Stimulated activated CD4-positive, alpha-beta T cell treated with anti-CD3 and anti-CD28 coated beads, Interleukin-1b, Interleukin-23, amount 100 ng/mL, for 24 hours (primary cell): Measurements from ENCODE around the gene LITAF.
"Not testable (repeated sequence)": the region's sequence is repeated elsewhere in the genome, so short reads cannot be mapped to it uniquely, and the experiment has no call there.

Source experiments
- DNase-seq, 4 experiments: peaks; one replicate each; pipeline ENCODE4 v3.0.0-alpha.2; 2020; ENCODE audit warnings: low read depth in 4 of 4, low spot score in 1 of 4

The LITAF gene

DNA sequence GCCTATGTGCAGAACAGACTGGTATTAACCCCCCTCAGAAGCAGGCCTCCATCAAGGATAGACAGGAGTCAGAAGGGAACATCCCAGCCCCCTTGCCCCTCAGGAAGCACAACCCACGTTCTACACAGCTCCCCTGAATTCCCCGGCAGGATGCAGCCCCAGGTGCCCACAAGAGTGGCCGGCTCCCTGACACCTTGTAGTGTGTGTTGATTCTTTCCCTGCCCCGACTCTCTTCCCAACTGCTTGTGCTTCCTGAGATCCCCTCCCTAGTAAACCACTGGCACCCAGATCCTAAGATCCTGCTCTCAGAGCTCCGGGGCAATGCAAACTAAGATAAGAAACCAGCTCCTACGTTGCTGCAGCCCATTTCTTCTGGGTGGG is 34.8 kb upstream of the LITAF start:
- no peak for DNase-seq

DNA sequence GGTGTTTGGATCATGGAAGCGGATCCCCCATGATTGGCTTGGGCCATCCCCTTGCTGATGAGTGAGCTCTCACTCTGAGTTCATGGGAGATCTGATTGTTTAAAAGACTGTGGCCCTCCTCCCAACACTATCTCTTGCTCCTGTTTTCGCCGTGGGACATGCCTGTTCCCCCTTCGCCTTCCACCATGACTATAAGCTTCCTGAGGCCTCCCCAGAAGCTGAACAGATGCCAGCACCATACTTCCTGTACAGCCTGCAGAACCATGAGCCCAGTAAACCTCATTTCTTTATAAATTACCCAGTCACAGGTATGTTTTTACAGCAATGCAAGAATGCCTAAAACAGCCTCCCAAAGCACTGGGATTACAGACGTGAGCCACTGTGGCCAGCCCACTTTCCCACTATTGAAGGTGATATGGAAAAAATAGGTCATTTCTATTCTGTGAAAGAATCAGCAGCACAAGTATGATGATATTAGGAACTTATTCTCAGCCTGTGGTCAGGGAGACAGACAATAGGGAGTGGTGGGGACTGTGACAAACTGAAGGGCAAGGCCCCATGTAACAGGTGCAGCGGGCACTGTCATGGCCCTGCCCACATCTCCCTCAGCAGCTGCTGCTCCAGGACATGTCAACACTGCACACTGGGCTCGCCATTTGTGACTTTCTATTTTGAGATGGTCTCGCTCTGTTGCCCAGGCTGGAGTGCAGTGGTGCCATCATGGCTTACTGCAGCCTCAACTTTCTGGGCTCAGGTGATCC is 33.7 kb upstream of the LITAF start:
- DNase-seq: no peak

DNA sequence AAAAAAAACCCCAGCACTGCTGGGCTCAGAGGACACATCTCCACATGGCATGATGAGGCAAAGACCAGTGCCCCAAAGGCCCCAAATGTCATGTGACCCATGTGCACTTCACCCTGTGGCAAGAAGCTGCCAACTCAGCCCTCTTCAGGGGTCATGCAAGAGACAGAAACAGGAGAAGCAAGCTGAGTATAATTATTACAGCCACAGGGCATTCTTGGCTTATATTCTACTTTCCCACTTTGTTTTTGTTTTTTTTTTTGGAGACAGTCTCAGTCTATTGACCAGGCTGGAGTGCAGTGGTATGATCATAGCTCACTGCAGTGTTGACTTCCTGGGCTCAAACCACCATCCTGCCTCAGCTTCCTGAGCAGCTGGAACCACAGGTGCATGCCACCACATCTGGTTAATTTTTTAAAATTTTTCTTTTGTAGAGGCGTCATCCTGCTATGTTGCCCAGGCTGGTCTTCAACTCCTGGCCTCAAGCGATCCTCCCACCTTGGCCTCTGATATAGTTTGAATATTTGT is 32.7 kb upstream of the LITAF start:
- DNase-seq: no peak

DNA sequence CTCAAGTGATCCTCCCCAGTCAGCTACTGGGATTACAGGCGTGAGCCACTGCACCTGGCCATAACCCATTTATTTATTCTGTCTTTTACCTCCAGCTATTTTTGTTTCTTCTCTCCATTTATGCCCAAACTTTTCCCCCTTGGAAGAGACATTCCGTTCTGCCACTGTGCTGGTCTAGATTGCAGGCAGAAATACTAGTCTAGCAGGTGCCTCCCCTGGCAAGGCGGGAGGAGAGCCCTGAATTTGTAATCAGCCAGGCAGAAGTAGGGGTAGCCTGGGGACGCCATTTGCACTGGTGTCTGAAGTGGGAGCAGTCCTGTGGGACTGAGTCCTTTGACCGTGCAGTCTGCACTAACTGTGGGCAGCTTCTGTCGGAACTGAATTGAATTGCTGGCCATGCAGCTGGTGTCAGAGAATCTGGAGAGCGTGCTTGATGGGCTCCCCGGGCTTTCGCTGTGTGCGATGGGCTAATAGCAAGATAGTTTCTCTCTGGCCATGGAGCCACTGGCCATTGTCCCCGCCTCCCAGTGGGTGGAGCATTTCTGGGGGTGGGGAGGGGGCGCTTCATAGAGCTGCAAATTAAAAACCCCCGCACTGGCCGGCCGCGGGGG is 31.5 kb upstream of the LITAF start:
- no peak for DNase-seq

DNA sequence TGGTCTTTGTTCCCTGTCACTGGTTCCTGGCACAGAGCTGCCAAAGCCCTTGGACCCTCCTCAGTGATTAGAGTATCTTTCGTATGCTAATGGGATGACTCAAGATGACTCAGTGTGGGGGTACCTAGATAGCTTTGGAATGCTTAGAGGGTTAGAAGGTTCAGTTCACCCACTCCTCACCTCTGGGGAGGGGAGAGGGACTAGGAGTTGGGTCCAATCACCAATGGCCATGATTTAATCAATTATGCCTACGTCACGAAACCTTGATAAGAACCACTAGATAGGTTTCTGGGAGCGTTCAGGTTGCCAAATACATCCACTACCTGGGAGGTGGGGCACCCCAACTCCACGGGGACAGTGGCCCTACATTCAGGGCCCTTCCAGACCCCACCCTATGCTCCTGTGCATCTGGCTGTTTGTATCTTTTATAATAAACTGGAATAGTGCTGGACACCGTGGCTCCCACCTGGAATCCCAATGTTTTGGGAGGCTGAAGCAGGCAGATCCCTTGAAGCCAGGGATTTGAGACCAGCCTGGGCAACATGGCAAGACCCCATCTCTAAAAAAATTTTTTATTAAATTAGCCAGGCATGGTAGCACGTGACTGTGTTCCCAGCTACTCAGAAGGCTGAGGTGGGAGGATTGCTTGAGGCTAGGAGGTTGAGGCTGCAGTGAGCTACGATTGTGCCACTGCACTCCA is 29.2 kb upstream of the LITAF start:
- DNase-seq: no peak

DNA sequence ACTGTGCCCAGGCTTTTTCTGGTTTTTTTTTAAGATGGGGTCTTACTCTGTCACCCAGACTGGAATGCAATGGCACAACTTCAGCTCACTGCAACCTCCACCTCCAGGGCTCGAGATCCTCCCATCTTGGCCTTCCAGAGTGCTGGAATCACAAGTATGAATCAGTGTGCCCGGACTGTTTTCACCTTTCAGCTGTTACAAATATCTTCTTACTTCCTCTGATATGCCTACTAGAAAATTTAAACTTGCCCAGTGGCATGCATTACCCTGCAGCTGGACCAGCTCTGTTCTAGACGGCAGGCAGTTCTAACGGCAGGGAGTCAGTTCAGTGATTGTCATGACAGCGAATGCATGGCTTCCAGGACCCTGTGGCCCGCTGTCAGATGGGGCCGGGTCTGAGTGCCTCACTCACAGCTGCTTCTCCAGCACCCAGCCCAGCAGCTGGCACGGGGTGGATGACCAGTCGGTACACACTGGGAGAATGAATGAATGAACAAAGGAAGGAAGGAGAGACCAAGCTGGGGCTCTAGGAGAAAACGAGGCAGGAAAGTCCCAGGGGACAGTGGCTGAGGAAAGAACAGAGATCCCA is 28.0 kb upstream of the LITAF start:
- DNase-seq: no peak

DNA sequence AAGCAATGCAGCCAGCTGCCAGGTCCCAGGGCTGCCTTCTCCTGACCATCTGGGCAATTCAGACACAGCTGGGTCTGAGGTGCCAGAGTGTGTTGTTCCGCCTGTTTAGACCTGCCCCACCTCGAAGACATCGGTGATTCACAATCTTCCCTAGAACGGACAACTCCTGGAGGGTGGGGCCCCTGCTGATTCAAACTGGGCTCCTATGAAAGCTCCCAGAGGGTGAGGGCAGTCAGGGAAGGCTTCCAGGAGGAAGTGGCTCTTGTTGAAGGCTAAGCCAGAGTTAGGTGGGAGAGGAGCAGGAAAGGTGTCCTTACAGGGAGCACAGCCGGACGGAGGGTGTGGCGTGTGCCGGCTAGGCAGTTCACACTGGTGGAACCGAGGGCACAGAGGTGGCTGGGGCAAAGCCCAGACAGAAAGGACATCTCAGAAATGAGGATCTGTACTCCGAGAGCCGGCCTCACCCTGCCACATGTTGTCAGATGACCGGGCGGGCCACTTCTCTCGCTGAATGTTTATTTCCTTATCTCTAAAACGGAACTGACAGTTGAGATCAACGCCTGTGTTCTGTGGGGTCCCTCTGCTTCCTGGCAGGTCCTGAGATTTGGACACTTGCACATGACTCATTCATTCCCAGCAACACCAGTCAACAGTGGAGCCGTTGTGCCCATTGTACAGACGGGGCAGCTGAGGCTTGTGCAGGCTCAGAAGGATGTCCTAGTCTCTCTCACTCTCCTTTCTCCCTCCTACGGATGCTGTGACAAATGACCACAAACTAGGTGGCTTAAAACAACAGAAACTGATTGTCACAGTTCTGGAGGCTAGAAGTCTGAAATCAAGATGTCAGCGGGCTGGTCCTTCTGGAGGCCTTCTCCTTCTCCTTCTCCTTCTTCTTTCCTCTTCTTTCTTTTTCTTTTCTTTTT is 26.9 kb upstream of the LITAF start:
- no peak for DNase-seq

DNA sequence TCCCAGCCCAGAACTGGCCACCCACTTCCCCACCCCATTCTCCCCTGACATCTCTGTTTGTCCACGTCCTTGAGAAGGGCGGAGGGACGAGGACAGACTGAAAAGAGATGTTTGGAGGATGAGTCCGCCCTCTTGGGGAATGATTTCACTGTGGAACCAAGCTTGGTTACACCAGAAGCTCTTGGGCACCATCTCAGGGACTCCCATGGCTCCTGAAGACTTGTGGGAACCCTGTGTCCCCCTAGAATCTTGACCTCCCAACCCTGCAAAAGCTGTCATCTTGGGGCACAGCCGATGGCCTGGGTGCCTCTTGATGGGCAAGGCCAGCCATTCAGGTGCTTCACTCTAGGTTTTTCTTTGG is 25.9 kb upstream of the LITAF start:
- no peak for DNase-seq

DNA sequence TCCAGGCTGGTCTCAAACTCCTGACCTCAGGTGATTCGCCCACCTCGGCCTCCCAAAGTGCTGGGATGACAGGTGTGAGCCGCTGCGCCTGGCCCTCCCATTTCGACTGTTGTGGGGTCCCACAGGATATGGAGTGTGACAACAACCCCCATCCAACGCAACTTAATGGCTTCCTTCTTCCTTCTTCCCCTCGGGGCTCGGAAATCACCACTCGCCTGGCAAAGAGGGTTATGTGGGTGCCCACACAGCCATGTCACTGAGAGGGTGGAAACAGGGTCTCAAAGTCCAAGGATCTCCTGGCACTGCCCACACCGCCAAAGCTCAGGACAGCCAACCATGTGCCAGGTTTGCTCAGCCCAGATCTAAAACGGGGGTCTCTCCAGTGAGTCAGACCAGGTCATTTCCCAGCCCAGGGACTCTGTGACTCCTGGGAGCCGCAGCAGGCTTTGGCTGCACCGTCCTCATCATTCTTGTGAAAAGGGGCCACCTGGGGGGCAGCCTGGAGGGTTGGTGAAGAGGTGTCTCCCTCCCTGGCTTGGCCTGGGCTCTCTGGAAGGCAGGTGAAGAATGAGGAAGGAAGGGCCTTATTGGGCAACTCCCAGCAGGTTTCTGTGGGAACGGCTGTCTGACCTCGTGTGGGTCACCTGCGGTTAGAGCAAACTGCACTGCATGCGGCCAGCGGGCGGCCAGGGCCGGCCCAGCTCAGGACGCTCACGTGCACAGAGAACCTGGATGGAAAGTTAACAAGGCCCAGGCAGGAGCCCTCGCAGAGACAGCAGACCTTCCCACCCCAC is 25.3 kb upstream of the LITAF start:
- no peak for DNase-seq

DNA sequence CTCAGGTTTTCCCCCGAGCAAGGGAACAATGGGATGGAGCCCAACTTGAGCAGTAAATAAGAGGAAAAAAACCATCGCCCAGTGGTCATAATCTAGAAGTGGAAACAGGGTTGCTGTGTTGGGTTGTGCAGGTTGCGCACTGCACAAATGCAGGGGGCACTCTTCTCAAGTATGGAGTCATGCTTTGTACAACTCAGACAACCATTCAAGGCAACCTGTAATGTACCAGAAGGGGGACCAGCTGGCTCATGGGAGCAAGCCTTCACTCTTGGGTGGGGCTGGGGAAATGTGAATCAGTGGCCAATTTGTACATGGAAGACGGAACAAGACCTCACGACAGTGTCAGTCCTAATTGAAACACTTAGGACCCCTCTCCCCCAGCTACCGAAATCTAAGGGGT is 23.9 kb upstream of the LITAF start:
- no peak for DNase-seq

DNA sequence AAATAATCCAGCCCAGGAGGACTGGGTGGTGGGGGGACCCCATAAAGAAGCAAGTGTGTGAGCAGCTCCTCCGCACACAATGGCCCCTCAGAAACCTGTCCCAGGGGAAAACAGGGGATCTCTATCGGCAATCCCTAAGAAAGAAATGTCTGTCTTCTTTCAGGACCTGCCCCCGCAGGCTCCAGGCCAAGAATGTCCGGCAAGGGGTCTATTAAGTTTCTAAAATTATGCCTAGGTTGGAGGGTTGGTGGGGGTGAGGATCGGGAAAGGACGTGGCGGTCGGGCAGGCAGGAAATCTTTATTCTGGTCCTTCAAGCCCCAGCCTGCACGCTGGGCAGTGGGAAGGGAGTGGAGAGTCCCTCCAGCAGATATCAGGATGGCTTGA is 23.4 kb upstream of the LITAF start:
- no peak for DNase-seq

DNA sequence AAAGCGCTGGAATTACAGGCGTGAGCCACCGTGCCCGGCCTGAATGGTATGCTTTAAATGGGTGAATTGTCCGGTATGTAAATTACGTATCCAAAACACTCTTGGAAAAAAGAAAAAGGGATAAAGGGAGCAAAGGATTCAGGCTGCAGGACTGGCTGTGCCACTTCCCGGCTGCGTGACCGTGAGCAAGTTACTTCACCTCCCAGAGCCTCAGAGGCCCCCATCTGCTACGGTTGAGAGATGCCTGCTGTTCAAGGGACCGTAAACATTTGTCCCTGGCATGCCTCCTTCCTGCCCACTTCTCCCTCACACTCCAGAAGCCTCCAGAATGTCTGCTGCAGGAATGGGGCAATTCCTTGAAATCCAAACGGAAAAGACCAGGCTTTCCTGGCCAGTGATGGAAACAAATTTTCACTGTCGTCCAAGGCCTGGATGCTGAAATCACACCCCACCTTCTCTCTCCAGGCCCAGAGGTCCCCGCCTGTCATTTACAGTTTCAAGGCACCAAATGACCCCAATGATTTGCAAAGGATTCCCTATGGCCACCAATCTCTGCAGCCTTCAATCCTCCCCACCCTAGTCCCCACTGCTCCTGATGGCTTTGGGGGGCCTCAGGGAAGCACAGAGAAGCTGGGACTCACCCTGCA is 22.9 kb upstream of the LITAF start:
- DNase-seq: no peak

DNA sequence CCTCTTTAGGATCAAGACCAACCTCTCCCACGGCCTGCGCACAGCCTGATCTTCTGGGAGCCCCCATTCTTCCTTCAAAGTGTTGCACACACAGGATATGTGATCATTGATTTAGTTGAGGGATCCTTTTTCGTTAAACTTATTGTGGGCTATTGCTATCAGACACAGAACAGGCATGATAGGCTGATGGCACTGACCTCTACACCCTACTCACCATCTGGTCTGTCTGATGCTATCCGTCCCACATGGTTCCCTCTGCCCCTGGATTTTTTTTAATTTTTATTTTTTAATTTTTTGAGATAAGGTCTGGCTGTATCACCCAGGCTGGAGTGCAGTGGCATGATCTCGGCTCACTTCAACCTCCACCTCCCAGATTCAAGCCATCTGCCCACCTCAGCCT is 19.2 kb upstream of the LITAF start:
- DNase-seq: no peak

DNA sequence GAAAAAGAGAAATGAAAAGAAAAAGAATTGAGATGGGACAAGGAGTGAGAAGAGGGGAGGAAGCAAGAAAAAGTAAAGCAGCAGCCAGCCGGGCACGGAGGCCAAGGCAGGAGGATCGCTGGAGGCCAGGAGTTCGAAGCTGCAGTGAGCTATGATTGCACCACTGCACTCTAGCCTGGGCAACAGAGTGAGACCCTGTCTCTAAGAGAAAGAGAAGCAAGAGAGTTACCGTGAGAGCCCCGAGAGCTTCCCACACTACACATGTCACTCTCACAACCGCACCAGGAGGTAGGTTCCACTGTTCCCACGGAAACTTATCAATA is 18.8 kb upstream of the LITAF start:
- DNase-seq: no peak

DNA sequence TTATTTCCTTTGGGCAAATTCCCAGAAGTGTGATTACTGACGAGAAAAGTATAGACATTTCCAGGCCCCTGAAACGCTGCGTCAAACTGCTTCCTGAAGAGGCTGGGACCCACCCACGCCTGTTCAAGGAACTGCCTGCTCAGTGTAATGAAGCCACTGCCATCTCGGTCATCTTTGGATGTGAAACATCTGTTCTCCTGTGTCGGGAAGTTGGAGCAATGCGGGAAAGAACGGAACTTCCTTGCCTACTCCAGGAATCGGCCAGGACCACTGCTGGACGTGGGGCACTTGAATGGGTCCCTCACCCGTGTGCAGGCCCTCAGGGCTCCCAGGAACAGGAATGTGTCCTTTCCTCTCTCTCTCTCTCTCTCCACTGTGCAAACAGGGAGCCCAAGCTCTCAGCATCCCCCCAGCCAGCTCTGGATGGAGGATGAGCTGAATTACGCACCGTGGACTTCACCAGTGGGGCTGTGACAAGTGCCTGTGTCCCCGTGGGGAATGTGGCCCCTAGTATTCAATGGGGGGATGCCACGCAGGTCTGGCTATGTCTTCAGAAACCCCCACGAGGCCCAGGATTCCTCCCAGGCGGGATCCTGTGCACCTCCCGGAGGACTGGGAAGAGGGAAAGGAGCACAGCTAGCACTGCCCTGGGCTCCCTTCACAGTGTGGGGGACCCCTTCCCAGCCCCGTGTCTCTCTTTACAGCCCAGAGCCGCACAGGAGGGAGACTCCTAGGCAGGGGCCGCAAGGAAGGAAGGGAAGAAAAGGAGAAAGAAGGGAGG is 18.3 kb upstream of the LITAF start:
- DNase-seq: no peak

DNA sequence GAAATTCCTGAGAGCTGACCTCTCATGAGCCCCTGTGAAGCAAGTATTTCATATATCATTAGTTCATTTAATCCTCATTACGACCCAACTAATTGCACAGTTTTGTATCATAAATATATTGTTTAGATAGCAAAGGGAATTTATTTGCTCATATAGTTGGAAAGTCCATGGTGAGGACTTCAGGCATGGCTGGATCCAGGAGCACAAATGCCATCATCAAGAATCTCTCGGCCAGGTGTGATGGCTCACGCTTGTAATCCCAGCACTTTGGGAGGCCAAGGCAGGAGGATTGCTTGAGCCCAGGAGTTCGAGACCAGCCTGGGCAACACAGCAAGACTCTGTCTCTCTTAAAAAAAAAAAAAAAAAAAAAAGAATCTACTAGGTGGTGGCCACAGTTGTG is 17.6 kb upstream of the LITAF start:
- DNase-seq: not testable (repeated sequence)

DNA sequence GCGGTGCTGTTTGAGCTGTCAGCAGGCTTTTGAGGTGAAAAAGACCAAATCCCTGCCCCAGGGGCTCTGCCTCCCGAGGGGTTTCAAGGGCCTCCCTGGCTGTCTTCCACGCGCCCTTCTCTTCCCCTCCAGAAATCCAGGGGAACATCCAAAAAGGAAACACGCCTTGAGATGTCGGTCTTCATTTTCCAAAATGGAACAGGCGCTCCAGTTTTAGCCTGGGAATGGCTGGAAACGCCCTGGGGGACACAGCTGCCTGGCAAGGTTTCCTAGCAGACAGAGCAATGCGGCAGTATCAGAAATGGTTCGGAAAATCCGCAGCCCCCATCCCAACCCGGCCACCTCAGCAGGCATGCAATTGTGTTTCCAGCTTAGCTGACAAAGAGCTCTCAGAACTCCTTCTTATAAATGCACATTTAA is 16.6 kb upstream of the LITAF start:
- no peak for DNase-seq

DNA sequence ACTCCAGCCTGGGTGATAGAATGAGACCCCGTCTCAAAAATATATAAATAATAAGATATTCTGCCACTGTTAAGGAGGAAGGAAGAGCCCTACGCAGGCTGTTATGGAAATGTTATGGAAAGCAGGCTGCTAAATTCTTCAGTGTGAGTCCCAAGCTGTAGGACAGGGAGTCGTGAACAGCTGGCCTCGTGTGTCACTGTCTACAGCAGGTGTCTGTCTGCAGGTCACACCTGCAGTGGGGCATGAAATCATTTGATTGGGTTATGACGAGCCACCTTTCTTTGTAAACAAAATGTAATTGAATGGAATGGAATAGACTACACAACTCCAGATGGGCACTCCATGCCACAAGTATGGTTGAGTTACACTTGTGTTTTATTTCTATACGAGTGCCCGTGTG is 15.6 kb upstream of the LITAF start:
- no peak for DNase-seq

DNA sequence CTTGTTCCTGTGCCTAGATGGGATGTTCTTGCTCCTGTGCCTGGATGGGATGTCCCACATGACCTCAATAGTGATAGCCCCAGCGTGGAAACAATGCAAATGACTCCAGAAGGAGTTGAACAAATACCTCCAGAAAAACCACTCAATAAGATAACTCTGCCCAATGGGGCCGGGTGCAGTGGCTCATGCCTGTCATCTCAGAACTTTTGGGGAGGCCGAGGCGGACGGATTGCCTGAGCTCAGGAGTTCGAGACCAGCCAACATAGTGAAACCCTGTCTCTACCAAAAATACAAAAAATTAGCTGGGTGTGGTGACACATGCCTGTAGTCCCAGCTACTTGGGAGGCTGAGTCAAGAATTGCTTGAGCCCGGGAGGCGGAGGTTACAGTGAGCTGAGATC is 15.2 kb upstream of the LITAF start:
- no peak for DNase-seq
